HepG2 (cell line): ENCODE data around the gene ZBTB20. TPM values are rescaled to one million over a fixed set of nuclear protein-coding genes. Genes with fewer than 3 reads are reported as not detected.

ENCODE experiments used
- ATAC-seq: fragments of 200-7000 bp; cut with Tn5 transposase; 3 replicates; pipeline ENCODE4 v1.9.1; 2020; ENCODE audit warnings: mild to moderate bottlenecking, moderate library complexity
- BruUV-seq: library from RNA; stranded (reverse); fragments of 400-500 nt; replicated peaks from 2 replicates; lab custom pipeline; 2021; lab: Mats Ljungman, UMichigan
- CTCF ChIA-PET: fragments of 300-600 bp; formaldehyde crosslinking; extraction: SDS; loops from one replicate; lab custom pipeline; 2021; ENCODE audit warnings: low total read pairs, inconsistent platforms, low intra/inter-chr PET ratio; lab: Yijun Ruan, JAX
- POLR2A ChIA-PET: fragments of 350-600 bp; sonication (Branson Sonifier 250); formaldehyde crosslinking; loops from one replicate; lab custom pipeline; 2020; ENCODE audit warnings: antibody characterized with exemption, inconsistent platforms; lab: Yijun Ruan, JAX
- DNase-seq: peaks from one replicate; pipeline ENCODE4 v3.0.0-alpha.2; 2015; ENCODE audit warnings: low spot score
- FAIRE-seq: peaks from 3 replicates; lab custom pipeline; 2011; peaks lifted over from hg19 to GRCh38; lab: Jason Lieb, UNC
- H2AFZ ChIP-seq: one replicate; pipeline ENCODE4 v1.6.1; 2011; ENCODE audit warnings: low read length, inconsistent platforms
- H3K27ac ChIP-seq: fragments of 300-600 bp; 3 replicates; pipeline ENCODE4 v1.8.0; 2011; ENCODE audit warnings: mixed run types, mild to moderate bottlenecking, mixed read lengths, low read length, inconsistent platforms; ENCODE audit not compliant: insufficient read depth; ENCODE audit errors: extremely low read length
- H3K27me3 ChIP-seq, 2 experiments: fragments of 200-600 bp in 1 of 2; 2 replicates in 1 of 2; 3 replicates in 1 of 2; pipeline versions ENCODE4 v1.6.0 to v1.8.0; 2011; ENCODE audit warnings: low read length in 2 of 2, mild to moderate bottlenecking in 2 of 2, moderate library complexity in 2 of 2, inconsistent platforms in 1 of 2; ENCODE audit not compliant: insufficient read depth in 2 of 2, control insufficient read depth in 1 of 2
- H3K36me3 ChIP-seq, 2 experiments: fragments of 200-600 bp in 1 of 2; replicated peaks in 1 of 2; 2 replicates in 1 of 2; 3 replicates in 1 of 2; pipeline versions ENCODE4 v1.5.1 to v1.8.0; 2011; ENCODE audit warnings: low read length in 2 of 2, inconsistent platforms in 1 of 2; ENCODE audit not compliant: insufficient read depth in 2 of 2, control insufficient read depth in 1 of 2
- H3K4me1 ChIP-seq: 2 replicates; pipeline ENCODE4 v1.5.1; 2012; ENCODE audit warnings: low read length, inconsistent platforms; ENCODE audit not compliant: insufficient read depth
- H3K4me2 ChIP-seq: 2 replicates; pipeline ENCODE4 v1.6.0; 2011; ENCODE audit warnings: low read depth, low read length, inconsistent platforms
- H3K4me3 ChIP-seq, 3 experiments: fragments of 200-600 bp in 1 of 3; sonication (generic), shearing (Covaris generic) in 1 of 3; replicated peaks in 1 of 3; 2 replicates each; pipeline ENCODE4 v1.5.1; 2011 to 2016; ENCODE audit warnings: low read length in 3 of 3, inconsistent platforms in 2 of 3, low read depth in 2 of 3, mild to moderate bottlenecking in 2 of 3, control low read depth in 1 of 3, mixed read lengths in 1 of 3; ENCODE audit not compliant: insufficient read depth in 1 of 3
- H3K79me2 ChIP-seq: one replicate; pipeline ENCODE4 v1.6.1; 2011; ENCODE audit warnings: low read length, inconsistent platforms; ENCODE audit not compliant: insufficient read depth
- H3K9ac ChIP-seq: 2 replicates; pipeline ENCODE4 v1.6.0; 2011; ENCODE audit warnings: mild to moderate bottlenecking, low read depth, low read length, inconsistent platforms; ENCODE audit not compliant: insufficient read depth
- H3K9me3 ChIP-seq: 2 replicates; pipeline ENCODE4 v1.5.1; 2012; ENCODE audit warnings: mild to moderate bottlenecking, low read length
- H4K20me1 ChIP-seq: 2 replicates; pipeline ENCODE4 v1.6.0; 2011; ENCODE audit warnings: inconsistent platforms, mild to moderate bottlenecking, low read length, moderate library complexity; ENCODE audit not compliant: insufficient read depth
- BORCS8-MEF2B ChIP-seq: sonication (generic); formaldehyde crosslinking; IDR thresholded peaks from 2 replicates; pipeline ENCODE4 v1.8.0; 2022; ENCODE audit warnings: mild to moderate bottlenecking, missing genetic modification reagents
- EED ChIP-seq: sonication (generic); formaldehyde crosslinking; IDR thresholded peaks from 2 replicates; pipeline ENCODE4 v1.5.0; 2020; ENCODE audit warnings: mild to moderate bottlenecking, missing genetic modification reagents
- FIP1L1 ChIP-seq: fragments of 200-400 bp; formaldehyde crosslinking; IDR thresholded peaks from 2 replicates; pipeline ENCODE4 v1.6.1; 2018; ENCODE audit warnings: low read depth, mild to moderate bottlenecking, low read length, moderate library complexity, borderline replicate concordance; ENCODE audit not compliant: insufficient read depth
- KAT7 ChIP-seq: IDR thresholded peaks from 2 replicates; pipeline ENCODE4 v1.6.1; 2018; ENCODE audit warnings: borderline replicate concordance, missing compliant biosample characterization
- KLF9 ChIP-seq: IDR thresholded peaks from 2 replicates; pipeline ENCODE4 v1.6.1; 2016; ENCODE audit warnings: low read depth
- MEIS2 ChIP-seq: sonication (generic); formaldehyde crosslinking; IDR thresholded peaks from 2 replicates; pipeline ENCODE4 v1.9.0; 2021; ENCODE audit warnings: mild to moderate bottlenecking, missing genetic modification reagents
- MLLT10 ChIP-seq: sonication (generic); formaldehyde crosslinking; IDR thresholded peaks from 2 replicates; pipeline ENCODE4 v1.4.0; 2020; ENCODE audit warnings: missing genetic modification reagents
- SIX1 ChIP-seq: sonication (generic); formaldehyde crosslinking; IDR thresholded peaks from 2 replicates; pipeline ENCODE4 v1.4.0; 2020; ENCODE audit warnings: missing genetic modification reagents, borderline replicate concordance
- SKI ChIP-seq: fragments of 450-650 bp; IDR thresholded peaks from one replicate; pipeline ENCODE4 v1.6.1; 2018; ENCODE audit warnings: mild to moderate bottlenecking; ENCODE audit not compliant: partially characterized antibody
- TCF7 ChIP-seq: sonication (generic); IDR thresholded peaks from 2 replicates; pipeline ENCODE4 v1.6.1; 2016; ENCODE audit warnings: antibody characterized with exemption, low read depth
- THYN1 ChIP-seq: sonication (generic); formaldehyde crosslinking; IDR thresholded peaks from 2 replicates; pipeline ENCODE4 v1.8.1; 2023; ENCODE audit warnings: low read depth, mild to moderate bottlenecking, moderate library complexity, missing genetic modification reagents, borderline replicate concordance
- ZFP90 ChIP-seq: sonication (generic); formaldehyde crosslinking; IDR thresholded peaks from 2 replicates; pipeline ENCODE4 v1.8.0; 2022; ENCODE audit warnings: missing genetic modification reagents, mild to moderate bottlenecking, inconsistent platforms, borderline replicate concordance
- ZNF350 ChIP-seq: sonication (generic); formaldehyde crosslinking; IDR thresholded peaks from 2 replicates; pipeline ENCODE4 v1.4.0; 2020; ENCODE audit warnings: mild to moderate bottlenecking, low read depth, missing genetic modification reagents, borderline replicate concordance
- ZNF737 ChIP-seq: sonication (generic); formaldehyde crosslinking; IDR thresholded peaks from 2 replicates; pipeline ENCODE4 v1.5.0; 2020; ENCODE audit warnings: missing genetic modification reagents, mild to moderate bottlenecking, borderline replicate concordance
- ZSCAN22 ChIP-seq: sonication (generic); formaldehyde crosslinking; IDR thresholded peaks from 2 replicates; pipeline ENCODE4 v1.4.0; 2020; ENCODE audit warnings: mild to moderate bottlenecking, missing genetic modification reagents
- in situ Hi-C: cut with HindIII; loops from 2 replicates; pipeline ENCODE4 v1.10.0; 2017; ENCODE audit warnings: low pct_unique_long_range_greater_than_20kb; ENCODE audit not compliant: extremely low pct_ligation_motif_present
- intact Hi-C: fragments of 100-400 bp; cut with micrococcal nuclease; formaldehyde crosslinking; loops from one replicate; pipeline ENCODE4 v1.10.0; 2022; ENCODE audit not compliant: unreplicated experiment
- polyA plus RNA-seq, 8 experiments: library from polyadenylated mRNA; depleted of rRNA in 3 of 8; stranded (reverse) in 7 of 8; unstranded in 1 of 8; fragments of >200 nt; fragmentation: Illumina TruSeq in 4 of 8; extraction: Trizol in 4 of 8; gene quantifications; 2 replicates each; pipeline versions ENCODE4 v1.2.1 to v1.2.3, GENCODE V29; 2011 to 2016; ENCODE audit warnings: low read depth in 4 of 8, missing spikeins in 1 of 8, mixed read lengths in 1 of 8; ENCODE audit not compliant: insufficient read depth in 1 of 8
- total RNA-seq, 5 experiments: library from RNA; depleted of rRNA; stranded (reverse); fragments of >200 nt; fragmentation: Illumina TruSeq; extraction: Trizol; gene quantifications; 2 replicates each; pipeline ENCODE4 v1.2.3, GENCODE V29; 2016; ENCODE audit warnings: low read depth in 1 of 5
- TF ChIP-seq, protein P1 (sequence below): sonication (generic); formaldehyde crosslinking; IDR thresholded peaks from 2 replicates; pipeline ENCODE4 v1.4.0; 2020; ENCODE audit warnings: mild to moderate bottlenecking, missing genetic modification reagents
- TF ChIP-seq, protein P2 (sequence below): sonication (generic); formaldehyde crosslinking; IDR thresholded peaks from 2 replicates; pipeline ENCODE4 v1.9.0; 2021; ENCODE audit warnings: missing genetic modification reagents, mild to moderate bottlenecking, borderline replicate concordance
- TF ChIP-seq, protein P3 (sequence below): sonication (generic); formaldehyde crosslinking; IDR thresholded peaks from 2 replicates; pipeline ENCODE4 v1.4.0; 2020; ENCODE audit warnings: missing genetic modification reagents

The ZBTB20 gene
- total and polyA plus RNA-seq, 2 of the 13 experiments (the other 11 are each of a cell fraction or from before 2014, with no cell fraction given), result 1.9 to 8.8 TPM

DNA sequence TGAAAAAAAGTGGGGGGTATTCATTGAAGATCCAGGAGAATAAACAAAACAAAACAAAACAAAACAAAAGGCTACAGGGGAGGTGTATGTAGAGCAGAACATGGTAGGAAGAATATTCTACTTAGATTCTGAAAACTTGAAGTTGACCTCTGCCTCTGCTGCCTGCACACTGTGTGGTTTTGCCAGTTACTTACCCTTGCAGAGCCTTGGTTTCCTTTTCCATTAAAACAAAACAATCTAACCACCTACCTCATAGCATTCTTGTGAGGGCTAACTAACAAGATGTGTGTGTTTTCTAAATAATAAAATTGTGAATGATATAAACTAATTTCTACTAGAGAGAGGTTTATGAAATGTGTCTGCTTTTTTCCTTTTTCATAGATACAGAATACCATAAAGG lies 430.2 kb downstream of the ZBTB20 start:
- peaks cover 54% of the 10 kb centered on the region for H3K4me1 ChIP-seq
- H2AFZ ChIP-seq, result no peak overlapping the region
- DNase-seq (no peak), ATAC-seq (no peak), FAIRE-seq (no peak)
- no peaks in the 10 kb centered on the region for H3K79me2 ChIP-seq
- intact Hi-C loops (no loop called here), in situ Hi-C loops (no loop called here)
- H3K36me3 ChIP-seq, result no peaks in the 10 kb centered on the region
- POLR2A ChIA-PET, result no interaction called here
- H3K27me3 ChIP-seq, result no peaks in the 10 kb centered on the region
- H3K9me3 ChIP-seq, result no peaks in the 10 kb centered on the region
- no TSS peak for BruUV-seq
- H3K9ac ChIP-seq, result no peak overlapping the region
- CTCF ChIA-PET, result no interaction called here
- no peak overlapping the region for H3K4me2 ChIP-seq
- no peaks in the 10 kb centered on the region for H4K20me1 ChIP-seq
- no peak overlapping the region for H3K27ac ChIP-seq
- no peak overlapping the region for H3K4me3 ChIP-seq
- TF ChIP-seq SKI (no peak), THYN1 (CRISPR knock-in tag) (no peak), FIP1L1 (no peak), ZFP90 (no peak), ZNF350 (CRISPR knock-in tag) (no peak), EED (CRISPR knock-in tag) (no peak), MEIS2 (CRISPR knock-in tag) (no peak), SIX1 (CRISPR knock-in tag) (no peak), TCF7 (no peak), KAT7 (CRISPR knock-in tag) (no peak), ZSCAN22 (CRISPR knock-in tag) (no peak), KLF9 (CRISPR knock-in tag) (no peak), BORCS8-MEF2B (CRISPR knock-in tag) (no peak), MLLT10 (CRISPR knock-in tag) (no peak), ZNF737 (CRISPR knock-in tag) (no peak)
- TF ChIP-seq, protein P1, sequence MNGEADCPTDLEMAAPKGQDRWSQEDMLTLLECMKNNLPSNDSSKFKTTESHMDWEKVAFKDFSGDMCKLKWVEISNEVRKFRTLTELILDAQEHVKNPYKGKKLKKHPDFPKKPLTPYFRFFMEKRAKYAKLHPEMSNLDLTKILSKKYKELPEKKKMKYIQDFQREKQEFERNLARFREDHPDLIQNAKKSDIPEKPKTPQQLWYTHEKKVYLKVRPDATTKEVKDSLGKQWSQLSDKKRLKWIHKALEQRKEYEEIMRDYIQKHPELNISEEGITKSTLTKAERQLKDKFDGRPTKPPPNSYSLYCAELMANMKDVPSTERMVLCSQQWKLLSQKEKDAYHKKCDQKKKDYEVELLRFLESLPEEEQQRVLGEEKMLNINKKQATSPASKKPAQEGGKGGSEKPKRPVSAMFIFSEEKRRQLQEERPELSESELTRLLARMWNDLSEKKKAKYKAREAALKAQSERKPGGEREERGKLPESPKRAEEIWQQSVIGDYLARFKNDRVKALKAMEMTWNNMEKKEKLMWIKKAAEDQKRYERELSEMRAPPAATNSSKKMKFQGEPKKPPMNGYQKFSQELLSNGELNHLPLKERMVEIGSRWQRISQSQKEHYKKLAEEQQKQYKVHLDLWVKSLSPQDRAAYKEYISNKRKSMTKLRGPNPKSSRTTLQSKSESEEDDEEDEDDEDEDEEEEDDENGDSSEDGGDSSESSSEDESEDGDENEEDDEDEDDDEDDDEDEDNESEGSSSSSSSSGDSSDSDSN (CRISPR knock-in tag), result no peak
- TF ChIP-seq, protein P2, sequence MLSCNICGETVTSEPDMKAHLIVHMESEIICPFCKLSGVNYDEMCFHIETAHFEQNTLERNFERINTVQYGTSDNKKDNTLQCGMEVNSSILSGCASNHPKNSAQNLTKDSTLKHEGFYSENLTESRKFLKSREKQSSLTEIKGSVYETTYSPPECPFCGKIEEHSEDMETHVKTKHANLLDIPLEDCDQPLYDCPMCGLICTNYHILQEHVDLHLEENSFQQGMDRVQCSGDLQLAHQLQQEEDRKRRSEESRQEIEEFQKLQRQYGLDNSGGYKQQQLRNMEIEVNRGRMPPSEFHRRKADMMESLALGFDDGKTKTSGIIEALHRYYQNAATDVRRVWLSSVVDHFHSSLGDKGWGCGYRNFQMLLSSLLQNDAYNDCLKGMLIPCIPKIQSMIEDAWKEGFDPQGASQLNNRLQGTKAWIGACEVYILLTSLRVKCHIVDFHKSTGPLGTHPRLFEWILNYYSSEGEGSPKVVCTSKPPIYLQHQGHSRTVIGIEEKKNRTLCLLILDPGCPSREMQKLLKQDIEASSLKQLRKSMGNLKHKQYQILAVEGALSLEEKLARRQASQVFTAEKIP, result no peak
- TF ChIP-seq, protein P3, sequence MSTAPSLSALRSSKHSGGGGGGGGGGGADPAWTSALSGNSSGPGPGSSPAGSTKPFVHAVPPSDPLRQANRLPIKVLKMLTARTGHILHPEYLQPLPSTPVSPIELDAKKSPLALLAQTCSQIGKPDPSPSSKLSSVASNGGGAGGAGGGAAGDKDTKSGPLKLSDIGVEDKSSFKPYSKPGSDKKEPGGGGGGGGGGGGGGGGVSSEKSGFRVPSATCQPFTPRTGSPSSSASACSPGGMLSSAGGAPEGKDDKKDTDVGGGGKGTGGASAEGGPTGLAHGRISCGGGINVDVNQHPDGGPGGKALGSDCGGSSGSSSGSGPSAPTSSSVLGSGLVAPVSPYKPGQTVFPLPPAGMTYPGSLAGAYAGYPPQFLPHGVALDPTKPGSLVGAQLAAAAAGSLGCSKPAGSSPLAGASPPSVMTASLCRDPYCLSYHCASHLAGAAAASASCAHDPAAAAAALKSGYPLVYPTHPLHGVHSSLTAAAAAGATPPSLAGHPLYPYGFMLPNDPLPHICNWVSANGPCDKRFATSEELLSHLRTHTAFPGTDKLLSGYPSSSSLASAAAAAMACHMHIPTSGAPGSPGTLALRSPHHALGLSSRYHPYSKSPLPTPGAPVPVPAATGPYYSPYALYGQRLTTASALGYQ, result no peak
- TF ChIP-seq, all 625 proteins: peak for 0
